ENCODE data around the gene ADGRE2. TPM values are rescaled to one million over a fixed set of nuclear protein-coding genes. Genes with fewer than 3 reads are reported as not detected.
"Not testable (repeated sequence)": the region's sequence is repeated elsewhere in the genome, so short reads cannot be mapped to it uniquely, and the experiment has no call there.

The ADGRE2 gene
- total RNA-seq, result 0.90 TPM
- 2.2 TPM for polyA plus RNA-seq

- not testable (repeated sequence) for H3K4me1 ChIP-seq (ENCODE audit: insufficient read depth); H3K4me3 ChIP-seq (ENCODE audit: low read depth, low read length); H3K27ac ChIP-seq (ENCODE audit: low read depth); H3K36me3 ChIP-seq (ENCODE audit: insufficient read depth); DNase-seq (ENCODE audit: extremely low spot score)
- 71% methylated on average over 12 of the region's 12 CpGs for WGBS
These were observed at the start of gene ADGRE2 for GRCh38 chr19:14778110-14778845. TSS of gene ADGRE2 (minus strand) at chr19:14778560. CDS start at chr19:14776756, 1,804 bp downstream.

GRCh38 chr19:14826006-14826405 lies 47.6 kb upstream of the ADGRE2 start:
- H3K4me1 ChIP-seq (ENCODE audit: insufficient read depth), result no peaks in the 10 kb centered on the region
- H3K36me3 ChIP-seq (ENCODE audit: insufficient read depth), result no peaks in the 10 kb centered on the region
- H3K4me3 ChIP-seq (ENCODE audit: low read depth, low read length), result no peak overlapping the region
- 93% methylated on average over 2 of the region's 2 CpGs for WGBS
- H3K27ac ChIP-seq (ENCODE audit: low read depth), result no peak overlapping the region
- DNase-seq (ENCODE audit: extremely low spot score), result no peak

GRCh38 chr19:14821937-14822336 lies 43.6 kb upstream of the ADGRE2 start:
- no peak overlapping the region for H3K4me3 ChIP-seq (ENCODE audit: low read depth, low read length)
- H3K4me1 ChIP-seq (ENCODE audit: insufficient read depth), result no peaks in the 10 kb centered on the region
- WGBS, result 42% methylated on average over 6 of the region's 6 CpGs
- no peak overlapping the region for H3K27ac ChIP-seq (ENCODE audit: low read depth)
- H3K36me3 ChIP-seq (ENCODE audit: insufficient read depth), result no peaks in the 10 kb centered on the region
- DNase-seq (ENCODE audit: extremely low spot score), result no peak

- H3K27ac ChIP-seq (ENCODE audit: low read depth), result no peak overlapping the region
- WGBS, result 78% methylated on average over 8 of the region's 8 CpGs
These were observed 40.2 kb upstream of the ADGRE2 start for GRCh38 chr19:14818588-14818987.

GRCh38 chr19:14817052-14817451 lies 38.7 kb upstream of the ADGRE2 start:
- 67% methylated on average over 3 of the region's 3 CpGs for WGBS
- Histone ChIP-seq H3K36me3 (ENCODE audit: insufficient read depth) (no peaks in the 10 kb centered on the region), H3K4me1 (ENCODE audit: insufficient read depth) (no peaks in the 10 kb centered on the region), H3K27ac (ENCODE audit: low read depth) (no peak overlapping the region), H3K4me3 (ENCODE audit: low read depth, low read length) (no peak overlapping the region)
- no peak for DNase-seq (ENCODE audit: extremely low spot score)

More at GRCh38 chr19:14818588-14818987, 40.2 kb upstream of the ADGRE2 start:
- no peak overlapping the region for H3K4me3 ChIP-seq (ENCODE audit: low read depth, low read length)
- DNase-seq (ENCODE audit: extremely low spot score), result no peak
- no peaks in the 10 kb centered on the region for H3K4me1 ChIP-seq (ENCODE audit: insufficient read depth)
- H3K36me3 ChIP-seq (ENCODE audit: insufficient read depth), result no peaks in the 10 kb centered on the region

- no peak for DNase-seq (ENCODE audit: extremely low spot score)
- Histone ChIP-seq H3K4me1 (ENCODE audit: insufficient read depth) (no peaks in the 10 kb centered on the region), H3K4me3 (ENCODE audit: low read depth, low read length) (no peak overlapping the region), H3K36me3 (ENCODE audit: insufficient read depth) (no peaks in the 10 kb centered on the region), H3K27ac (ENCODE audit: low read depth) (no peak overlapping the region)
- WGBS, result 65% methylated on average over 2 of the region's 2 CpGs
These were observed 36.8 kb upstream of the ADGRE2 start for GRCh38 chr19:14814982-14815652.

GRCh38 chr19:14809272-14810057 lies 31.1 kb upstream of the ADGRE2 start:
- Histone ChIP-seq H3K27ac (ENCODE audit: low read depth) (no peak overlapping the region), H3K4me3 (ENCODE audit: low read depth, low read length) (no peak overlapping the region), H3K36me3 (ENCODE audit: insufficient read depth) (no peaks in the 10 kb centered on the region), H3K4me1 (ENCODE audit: insufficient read depth) (no peaks in the 10 kb centered on the region)
- 56% methylated on average over 9 of the region's 9 CpGs for WGBS
- no peak for DNase-seq (ENCODE audit: extremely low spot score)

GRCh38 chr19:14804765-14805164 lies 26.4 kb upstream of the ADGRE2 start:
- H3K4me3 ChIP-seq (ENCODE audit: low read depth, low read length), result no peak overlapping the region
- no peaks in the 10 kb centered on the region for H3K36me3 ChIP-seq (ENCODE audit: insufficient read depth)
- WGBS, result 81% methylated on average over 3 of the region's 3 CpGs
- H3K4me1 ChIP-seq (ENCODE audit: insufficient read depth), result no peaks in the 10 kb centered on the region
- no peak for DNase-seq (ENCODE audit: extremely low spot score)
- no peak overlapping the region for H3K27ac ChIP-seq (ENCODE audit: low read depth)

GRCh38 chr19:14798760-14799159 lies 20.4 kb upstream of the ADGRE2 start:
- no peaks in the 10 kb centered on the region for H3K36me3 ChIP-seq (ENCODE audit: insufficient read depth)
- no peak overlapping the region for H3K27ac ChIP-seq (ENCODE audit: low read depth)
- no peak overlapping the region for H3K4me3 ChIP-seq (ENCODE audit: low read depth, low read length)
- DNase-seq (ENCODE audit: extremely low spot score), result no peak
- WGBS, result 69% methylated on average over 5 of the region's 5 CpGs
- H3K4me1 ChIP-seq (ENCODE audit: insufficient read depth), result no peaks in the 10 kb centered on the region

GRCh38 chr19:14796021-14796420 lies 17.7 kb upstream of the ADGRE2 start:
- WGBS, result 88% methylated on average over 11 of the region's 11 CpGs
- Histone ChIP-seq H3K36me3 (ENCODE audit: insufficient read depth) (no peaks in the 10 kb centered on the region), H3K4me1 (ENCODE audit: insufficient read depth) (no peaks in the 10 kb centered on the region), H3K27ac (ENCODE audit: low read depth) (no peak overlapping the region), H3K4me3 (ENCODE audit: low read depth, low read length) (no peak overlapping the region)
- no peak for DNase-seq (ENCODE audit: extremely low spot score)

- H3K4me3 ChIP-seq (ENCODE audit: low read depth, low read length), result no peak overlapping the region
- 83% methylated on average over 5 of the region's 5 CpGs for WGBS
- DNase-seq (ENCODE audit: extremely low spot score), result no peak
- no peaks in the 10 kb centered on the region for H3K36me3 ChIP-seq (ENCODE audit: insufficient read depth)
- no peak overlapping the region for H3K27ac ChIP-seq (ENCODE audit: low read depth)
- no peaks in the 10 kb centered on the region for H3K4me1 ChIP-seq (ENCODE audit: insufficient read depth)
These were observed 16.8 kb upstream of the ADGRE2 start for GRCh38 chr19:14795078-14795721.

GRCh38 chr19:14792250-14792649 lies 13.9 kb upstream of the ADGRE2 start:
- H3K4me1 ChIP-seq (ENCODE audit: insufficient read depth); H3K36me3 ChIP-seq (ENCODE audit: insufficient read depth); H3K27ac ChIP-seq (ENCODE audit: low read depth); H3K4me3 ChIP-seq (ENCODE audit: low read depth, low read length); DNase-seq (ENCODE audit: extremely low spot score): not testable (repeated sequence)
- 82% methylated on average over 6 of the region's 6 CpGs for WGBS

- DNase-seq (ENCODE audit: extremely low spot score), result no peak
- H3K27ac ChIP-seq (ENCODE audit: low read depth), result no peak overlapping the region
These were observed 8.1 kb upstream of the ADGRE2 start for GRCh38 chr19:14786421-14786851.

More at GRCh38 chr19:14786421-14786851, 8.1 kb upstream of the ADGRE2 start:
- WGBS, result 18% methylated on average over 18 of the region's 18 CpGs
- H3K36me3 ChIP-seq (ENCODE audit: insufficient read depth), result no peaks in the 10 kb centered on the region
- H3K4me1 ChIP-seq (ENCODE audit: insufficient read depth), result no peaks in the 10 kb centered on the region
- H3K4me3 ChIP-seq (ENCODE audit: low read depth, low read length), result no peak overlapping the region
